Ovary (tissue), 9 donors: ENCODE results near the gene TAS2R7. TPM values are rescaled to one million over a fixed set of nuclear protein-coding genes. Genes with fewer than 3 reads are reported as not detected.

Source experiments
- DNase-seq, 5 donors: peaks; one replicate each; pipeline ENCODE4 v3.0.0-alpha.2; 2019 to 2020
- H3K27ac ChIP-seq, 2 donors: fragments of 200-600 bp; one replicate each; pipeline versions ENCODE4 v1.5.1 to v1.8.0; 2019 to 2022
- H3K27me3 ChIP-seq: fragments of 200-600 bp; one replicate; pipeline ENCODE4 v1.8.0; 2022
- H3K36me3 ChIP-seq: fragments of 200-600 bp; sonication (generic); one replicate; pipeline ENCODE4 v1.5.1; 2019
- H3K4me1 ChIP-seq: one replicate; pipeline ENCODE4 v1.8.1; 2013; ENCODE audit warnings: mild to moderate bottlenecking, moderate library complexity; ENCODE audit not compliant: insufficient read depth
- H3K4me3 ChIP-seq: fragments of 200-600 bp; sonication (generic); one replicate; pipeline ENCODE4 v1.5.1; 2017
- H3K9me3 ChIP-seq, 2 donors: fragments of 200-600 bp in 1 of 2; sonication (generic) in 1 of 2; one replicate each; pipeline versions ENCODE4 v1.5.1 to v1.8.1; 2013 to 2019; ENCODE audit warnings: mild to moderate bottlenecking in 1 of 2, moderate library complexity in 1 of 2
- EP300 ChIP-seq: sonication (generic); formaldehyde crosslinking; IDR thresholded peaks from one replicate; pipeline ENCODE4 v1.6.1; 2017; ENCODE audit warnings: antibody characterized with exemption
- POLR2A ChIP-seq: fragments of 450-650 bp; IDR thresholded peaks from one replicate; pipeline ENCODE4 v1.6.1; 2017; ENCODE audit warnings: antibody characterized with exemption, mild to moderate bottlenecking, moderate library complexity
- WGBS, 3 donors: extraction: QIAGEN DNeasy Blood & Tissue Kit in 1 of 3; methylation state at CpG; one replicate each; pipeline versions ENCODE4 v1.1.5 to v1.1.7; 2013 to 2017; 5-methylcytosine and 5-hydroxymethylcytosine counted together
- intact Hi-C, 4 donors: fragments of 100-400 bp; cut with DNase I; formaldehyde crosslinking; loops; one replicate each; pipeline versions ENCODE4 v1.11.0 to v1.15.1; 2022 to 2023
- polyA plus RNA-seq, 2 donors: library from polyadenylated mRNA; stranded (reverse); fragments of 200-250 nt in 1 of 2; fragments of 350-450 nt in 1 of 2; fragmentation: Illumina TruSeq in 1 of 2; extraction: RNeasy Lipid Tissue Mini Kit (QIAGEN cat#74804) in 1 of 2; gene quantifications; one replicate each; pipeline ENCODE4 v1.2.3, GENCODE V29; 2013 to 2014
- total RNA-seq, 7 donors: library from RNA; depleted of rRNA in 2 of 7; stranded (reverse); fragments of >200 nt in 2 of 7; fragmentation: NEBNext Ultra II Directional in 3 of 7; extraction: Animal tissue kit (Norgen Biotek cat#: 25700) in 3 of 7; gene quantifications; one replicate each; pipeline versions ENCODE4 v1.1.0 to v1.2.4, GENCODE V29; 2016 to 2023
- TF ChIP-seq, protein P1 (sequence below), 3 donors: fragments of 450-650 bp in 2 of 3; fragments of 200-600 bp in 1 of 3; IDR thresholded peaks; one replicate each; pipeline versions ENCODE4 v1.5.1 to v1.8.0; 2016 to 2022; ENCODE audit warnings: antibody characterized with exemption in 3 of 3, mild to moderate bottlenecking in 1 of 3
- donor health status: DM: no; HTN: no; CAD: no; lungs with moderate emphysema.
- donor health status: DM: no; HTN: no; CAD: no.
- donor health status: Bipolar disorder and iron deficiency.
- donor health status: DM: yes; HTN: yes; CAD: no.
- donor health status: DM: no; HTN: no; CAD: no.
- donor health status: DM: yes; HTN: yes; CAD: no.

Gene TAS2R7
- total and polyA plus RNA-seq, 9 donors = not detected

DNA sequence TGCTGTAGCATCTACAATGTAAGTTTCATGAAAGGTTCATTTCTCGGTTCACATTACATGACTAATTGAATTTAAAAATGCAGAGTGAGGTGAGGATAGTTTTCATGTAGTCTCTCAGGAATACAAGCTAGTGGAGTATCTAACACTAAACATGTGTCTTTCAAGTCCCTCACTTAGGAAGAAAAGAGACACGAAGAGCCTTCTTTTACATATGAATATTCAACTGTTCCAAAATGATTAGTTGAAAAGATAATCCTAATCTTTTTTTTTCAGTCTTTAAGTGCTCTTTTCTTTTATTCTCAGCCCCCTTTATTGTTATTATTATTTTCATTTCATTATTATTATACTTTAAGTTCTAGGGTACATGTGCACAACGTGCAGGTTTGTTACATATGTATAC lies 36.0 kb upstream of the TAS2R7 start:
- no peak for DNase-seq
- H3K9me3 ChIP-seq = no peaks in the 10 kb centered on the region
- no peaks in the 10 kb centered on the region for H3K36me3 ChIP-seq
- H3K27ac ChIP-seq = no peak overlapping the region
- TF ChIP-seq POLR2A (no peak), EP300 (no peak)
- TF ChIP-seq, protein P1, sequence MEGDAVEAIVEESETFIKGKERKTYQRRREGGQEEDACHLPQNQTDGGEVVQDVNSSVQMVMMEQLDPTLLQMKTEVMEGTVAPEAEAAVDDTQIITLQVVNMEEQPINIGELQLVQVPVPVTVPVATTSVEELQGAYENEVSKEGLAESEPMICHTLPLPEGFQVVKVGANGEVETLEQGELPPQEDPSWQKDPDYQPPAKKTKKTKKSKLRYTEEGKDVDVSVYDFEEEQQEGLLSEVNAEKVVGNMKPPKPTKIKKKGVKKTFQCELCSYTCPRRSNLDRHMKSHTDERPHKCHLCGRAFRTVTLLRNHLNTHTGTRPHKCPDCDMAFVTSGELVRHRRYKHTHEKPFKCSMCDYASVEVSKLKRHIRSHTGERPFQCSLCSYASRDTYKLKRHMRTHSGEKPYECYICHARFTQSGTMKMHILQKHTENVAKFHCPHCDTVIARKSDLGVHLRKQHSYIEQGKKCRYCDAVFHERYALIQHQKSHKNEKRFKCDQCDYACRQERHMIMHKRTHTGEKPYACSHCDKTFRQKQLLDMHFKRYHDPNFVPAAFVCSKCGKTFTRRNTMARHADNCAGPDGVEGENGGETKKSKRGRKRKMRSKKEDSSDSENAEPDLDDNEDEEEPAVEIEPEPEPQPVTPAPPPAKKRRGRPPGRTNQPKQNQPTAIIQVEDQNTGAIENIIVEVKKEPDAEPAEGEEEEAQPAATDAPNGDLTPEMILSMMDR (IDR thresholded peaks at IDR 0.05) = no peak
- no peaks in the 10 kb centered on the region for H3K4me1 ChIP-seq
- 85 to 93% (median 87%) methylated on average over 3 of the region's 3 CpGs for WGBS, 3 donors
- H3K4me3 ChIP-seq = no peak overlapping the region
- no peaks in the 10 kb centered on the region for H3K27me3 ChIP-seq
- intact Hi-C loops = no loop called here

DNA sequence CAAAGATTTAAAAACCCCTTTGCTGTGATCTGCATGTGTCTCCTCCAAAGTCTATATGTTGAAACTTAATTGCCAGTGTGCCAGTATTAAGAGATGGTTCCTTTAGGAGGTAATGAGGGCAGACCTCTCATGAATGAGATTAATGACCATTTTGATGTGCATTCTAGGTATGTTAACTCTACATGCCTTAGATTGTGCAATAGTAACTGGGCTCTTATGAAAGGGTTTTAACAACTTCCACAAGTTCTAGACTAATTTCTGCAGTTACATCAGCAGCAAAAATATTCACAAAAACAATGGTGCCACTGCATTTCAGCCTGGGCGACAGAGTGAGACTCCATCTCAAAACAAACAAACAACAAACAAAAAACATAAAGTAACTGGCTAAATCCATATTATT lies 27.6 kb upstream of the TAS2R7 start:
- H3K27ac ChIP-seq = no peak overlapping the region
- no peaks in the 10 kb centered on the region for H3K9me3 ChIP-seq
- DNase-seq = no peak
- H3K4me1 ChIP-seq = no peaks in the 10 kb centered on the region
- WGBS, 3 donors = 93 to 100% (median 95%) methylated on average over 1 of the region's 1 CpG
- H3K27me3 ChIP-seq = no peaks in the 10 kb centered on the region
- intact Hi-C loops = no loop called here
- no peak overlapping the region for H3K4me3 ChIP-seq
- TF ChIP-seq, protein P1 (IDR thresholded peaks at IDR 0.05) = no peak
- TF ChIP-seq EP300 (no peak), POLR2A (no peak)
- no peaks in the 10 kb centered on the region for H3K36me3 ChIP-seq

DNA sequence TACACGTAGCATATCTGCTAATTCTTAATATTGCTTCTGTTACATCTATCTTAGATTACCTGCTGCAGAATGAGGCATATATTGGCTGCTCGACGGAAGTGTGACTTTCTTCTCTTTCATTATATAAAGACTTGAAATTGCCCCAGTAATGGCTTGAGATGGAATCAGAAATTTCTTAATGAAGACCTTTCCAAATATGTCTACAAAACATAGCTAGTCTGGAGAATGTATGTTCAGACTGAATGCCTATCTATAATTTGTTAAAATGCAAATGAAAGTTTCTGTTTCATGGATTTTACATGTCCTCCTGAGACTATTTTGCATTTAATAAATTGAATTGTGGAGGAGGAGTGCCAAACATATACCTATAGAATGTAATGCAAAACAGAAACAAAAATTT lies 23.8 kb upstream of the TAS2R7 start, which contains the start of gene TAS2R10:
Gene TAS2R10 (minus strand): TSS at position 101 of the 400 bp plus-strand sequence. CDS start 89 bp downstream, at position 12.
- intact Hi-C loops = no loop called here
- no peak for DNase-seq
- TF ChIP-seq, protein P1 (IDR thresholded peaks at IDR 0.05) = no peak
- no peak for TF ChIP-seq EP300
- TF ChIP-seq POLR2A = no peak
- Histone ChIP-seq H3K27me3 (no peaks in the 10 kb centered on the region), H3K9me3 (no peaks in the 10 kb centered on the region), H3K4me1 (no peaks in the 10 kb centered on the region), H3K4me3 (no peak within 1 kb of the TSS), H3K36me3 (no peaks in the 10 kb centered on the region), H3K27ac (no peak within 1 kb of the TSS)
- 75 to 83% (median 78%) methylated on average over 3 of the region's 3 CpGs for WGBS, 3 donors

DNA sequence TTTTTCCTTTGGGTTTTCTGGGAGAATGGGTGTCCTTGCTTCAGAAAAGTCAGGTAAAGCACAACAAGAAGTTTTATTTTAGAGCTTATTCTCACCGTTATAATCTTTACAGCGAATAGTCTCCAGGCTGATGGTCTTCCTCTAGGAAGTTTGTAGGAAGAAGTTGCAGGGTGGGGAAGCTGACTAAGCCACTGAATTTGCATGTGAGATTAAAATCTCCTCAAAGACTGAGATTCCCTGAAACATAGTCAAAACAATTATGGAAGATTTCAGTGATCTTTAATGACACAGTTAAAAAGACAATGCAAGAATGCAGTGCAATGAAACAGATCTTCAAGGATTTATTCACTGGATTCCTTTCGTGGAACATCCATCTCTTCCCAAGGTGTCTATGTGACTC lies 22.5 kb upstream of the TAS2R7 start:
- TF ChIP-seq, protein P1 (IDR thresholded peaks at IDR 0.05) = no peak
- TF ChIP-seq EP300 (no peak), POLR2A (no peak)
- no peaks in the 10 kb centered on the region for H3K36me3 ChIP-seq

More for the DNA sequence above, 22.5 kb upstream of the TAS2R7 start:
- 87 to 91% (median 89%) methylated on average over 3 of the region's 3 CpGs for WGBS, 3 donors
- Histone ChIP-seq H3K27me3 (no peaks in the 10 kb centered on the region), H3K27ac (no peak overlapping the region), H3K4me3 (no peak overlapping the region), H3K9me3 (no peaks in the 10 kb centered on the region), H3K4me1 (no peaks in the 10 kb centered on the region)
- intact Hi-C loops = no loop called here
- DNase-seq = no peak
